Esophagus (tissue), 2 donors: ENCODE measurements around the gene ANKRD27. TPM values are rescaled to one million over a fixed set of nuclear protein-coding genes. Genes with fewer than 3 reads are reported as not detected.
"Not testable (repeated sequence)": the region's sequence is repeated elsewhere in the genome, so short reads cannot be mapped to it uniquely, and the experiment has no call there.

Experiments used
- H3K27ac ChIP-seq, 2 donors: one replicate each; pipeline ENCODE4 v1.5.1; 2013; ENCODE audit warnings: low read depth in 2 of 2, mild to moderate bottlenecking in 2 of 2, inconsistent platforms in 1 of 2, low read length in 1 of 2, moderate library complexity in 1 of 2
- H3K27me3 ChIP-seq, 2 donors: one replicate each; pipeline ENCODE4 v1.6.1; 2013; ENCODE audit warnings: low read length in 2 of 2, control low read depth in 1 of 2, mild to moderate bottlenecking in 1 of 2; ENCODE audit not compliant: insufficient read depth in 2 of 2, control insufficient read depth in 1 of 2
- H3K36me3 ChIP-seq, 2 donors: one replicate each; pipeline ENCODE4 v1.6.1; 2013; ENCODE audit warnings: low read length in 1 of 2; ENCODE audit not compliant: control insufficient read depth in 2 of 2, insufficient read depth in 2 of 2
- H3K4me1 ChIP-seq, 2 donors: one replicate each; pipeline ENCODE4 v1.6.1; 2013; ENCODE audit warnings: low read length in 1 of 2; ENCODE audit not compliant: control insufficient read depth in 2 of 2, insufficient read depth in 2 of 2
- H3K4me3 ChIP-seq, 2 donors: one replicate each; pipeline ENCODE4 v1.5.1; 2013; ENCODE audit warnings: low read length in 2 of 2, mild to moderate bottlenecking in 2 of 2, low read depth in 1 of 2, moderate library complexity in 1 of 2
- H3K9me3 ChIP-seq, 2 donors: one replicate each; pipeline ENCODE4 v1.6.1; 2013; ENCODE audit warnings: mild to moderate bottlenecking in 2 of 2, low read depth in 1 of 2, low read length in 1 of 2, moderate library complexity in 1 of 2; ENCODE audit not compliant: control insufficient read depth in 2 of 2, insufficient read depth in 1 of 2
- WGBS, 2 donors: extraction: QIAGEN DNeasy Blood & Tissue Kit; methylation state at CpG; one replicate each; pipeline ENCODE4 v1.1.7; 2013; 5-methylcytosine and 5-hydroxymethylcytosine counted together
- polyA plus RNA-seq, 2 donors: library from polyadenylated mRNA; stranded (reverse); fragments of 200-250 nt; gene quantifications; one replicate each; pipeline ENCODE4 v1.2.3, GENCODE V29; 2013
- donor health status: healthy with polysubstance abuse.
- donor health status: Bipolar disorder and iron deficiency.

Gene ANKRD27
- polyA plus RNA-seq, 2 donors, result 8.5 to 10.9 TPM

DNA sequence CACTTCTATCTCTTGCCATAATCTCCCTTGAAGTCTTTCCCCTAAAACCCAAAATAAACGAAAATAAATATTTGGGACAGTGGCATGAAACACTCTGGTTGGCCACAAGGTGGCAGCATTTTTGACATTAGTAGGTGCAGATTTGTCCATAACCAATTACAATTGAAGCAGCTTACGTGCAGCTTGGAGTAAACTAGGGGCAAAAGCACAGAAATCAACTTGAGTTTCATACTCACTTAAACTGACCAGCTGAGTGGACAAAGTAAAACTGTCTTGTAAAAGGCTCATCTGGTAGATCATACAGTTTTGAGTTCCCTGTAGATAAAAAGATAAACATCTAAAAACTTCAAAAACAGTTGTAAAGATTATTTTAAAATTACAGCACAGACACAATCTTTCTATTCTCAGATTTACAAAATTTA lies 75.2 kb downstream of the ANKRD27 start:
- WGBS, 2 donors, result 6 to 10% methylated on average over 2 of the region's 2 CpGs
- no peaks in the 10 kb centered on the region for H3K27me3 ChIP-seq
- peaks cover 15 to 29% of the 10 kb centered on the region in 2 donors for H3K36me3 ChIP-seq

GRCh38 chr19:32599258-32599657 lies 75.7 kb downstream of the ANKRD27 start:
- H3K27me3 ChIP-seq, result no peaks in the 10 kb centered on the region
- no peak overlapping the region for H3K4me3 ChIP-seq
- H3K4me1 ChIP-seq, result no peaks in the 10 kb centered on the region
- no peaks in the 10 kb centered on the region for H3K9me3 ChIP-seq
- 81 to 88% methylated on average over 6 of the region's 6 CpGs for WGBS, 2 donors
- no peak overlapping the region for H3K27ac ChIP-seq
- H3K36me3 ChIP-seq, result peaks cover 14 to 31% of the 10 kb centered on the region in 2 donors

More for the DNA sequence above, 75.2 kb downstream of the ANKRD27 start:
- Histone ChIP-seq H3K4me3 (no peak overlapping the region), H3K4me1 (no peaks in the 10 kb centered on the region), H3K9me3 (no peaks in the 10 kb centered on the region), H3K27ac (no peak overlapping the region)

GRCh38 chr19:32598022-32598421 lies 77.0 kb downstream of the ANKRD27 start:
- Histone ChIP-seq H3K27me3 (no peaks in the 10 kb centered on the region), H3K36me3 (peaks cover 8 to 25% of the 10 kb centered on the region in 2 donors), H3K4me3 (no peak overlapping the region), H3K4me1 (no peaks in the 10 kb centered on the region), H3K9me3 (no peaks in the 10 kb centered on the region), H3K27ac (no peak overlapping the region)
- 92 to 93% methylated on average over 11 of the region's 11 CpGs for WGBS, 2 donors

DNA sequence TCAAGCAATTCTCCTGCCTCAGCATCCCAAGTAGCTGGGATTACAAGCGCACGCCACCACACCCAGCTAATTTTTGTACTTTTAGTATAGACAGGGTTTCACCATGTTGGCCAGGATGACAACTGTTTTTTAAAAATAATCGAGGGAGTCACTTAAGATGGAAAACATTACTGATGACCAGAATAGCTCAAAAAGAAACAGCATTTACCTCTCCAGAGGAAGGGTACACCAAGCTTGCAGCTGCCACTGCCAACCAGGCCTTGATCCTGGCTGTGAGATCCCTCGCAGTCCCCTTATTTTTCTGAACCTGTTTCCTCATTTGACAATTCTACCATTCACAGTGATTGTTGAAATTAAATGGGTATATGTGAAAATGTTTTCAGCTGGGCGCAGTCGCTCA lies 79.5 kb downstream of the ANKRD27 start:
- Histone ChIP-seq H3K36me3 (peaks cover 8 to 21% of the 10 kb centered on the region in 2 donors), H3K27me3 (no peaks in the 10 kb centered on the region), H3K4me3 (no peak overlapping the region), H3K27ac (no peak overlapping the region), H3K4me1 (no peaks in the 10 kb centered on the region), H3K9me3 (no peaks in the 10 kb centered on the region)
- 94 to 97% methylated on average over 6 of the region's 6 CpGs for WGBS, 2 donors

DNA sequence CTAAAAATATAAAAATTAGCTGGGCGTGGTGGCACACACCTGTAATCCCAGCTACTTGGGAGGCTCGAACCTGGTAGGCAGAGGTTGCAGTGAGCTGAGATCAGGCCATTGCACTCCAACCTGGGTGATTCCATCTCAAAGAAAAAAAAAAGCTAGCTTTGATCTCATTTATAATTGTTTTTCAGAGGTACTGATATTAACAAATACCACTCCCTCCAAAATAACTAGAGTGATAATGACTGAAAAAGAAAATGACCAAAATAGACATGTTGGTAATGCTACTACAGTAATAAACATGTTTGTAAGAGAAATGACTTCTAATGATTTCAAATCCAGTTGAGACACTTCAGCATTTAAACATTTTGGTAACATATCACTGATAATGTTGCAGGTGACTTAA lies 81.0 kb downstream of the ANKRD27 start:
- Histone ChIP-seq H3K27me3 (no peaks in the 10 kb centered on the region), H3K9me3 (no peaks in the 10 kb centered on the region), H3K27ac (no peak overlapping the region), H3K36me3 (peaks cover 8 to 21% of the 10 kb centered on the region in 2 donors), H3K4me1 (no peaks in the 10 kb centered on the region), H3K4me3 (no peak overlapping the region)
- 97 to 98% methylated on average over 2 of the region's 2 CpGs for WGBS, 2 donors

GRCh38 chr19:32587747-32588504 lies 87.1 kb downstream of the ANKRD27 start:
- not testable (repeated sequence) for H3K4me1 ChIP-seq, H3K36me3 ChIP-seq, H3K4me3 ChIP-seq, H3K27ac ChIP-seq, H3K9me3 ChIP-seq, H3K27me3 ChIP-seq
- 90 to 93% methylated on average over 6 of the region's 8 CpGs for WGBS, 2 donors

- Histone ChIP-seq H3K27ac (peak overlapping the region; percentile 84 to 88), H3K9me3 (no peaks in the 10 kb centered on the region), H3K4me3 (peak overlapping the region; percentile 69 to 97), H3K27me3 (no peaks in the 10 kb centered on the region), H3K36me3 (peaks cover 0 to 5% of the 10 kb centered on the region in 2 donors), H3K4me1 (peaks cover 0 to 2% of the 10 kb centered on the region in 2 donors)
- WGBS, 2 donors, result 3 to 4% methylated on average over 27 of the region's 27 CpGs
Observed at GRCh38 chr19:32581705-32582179, 93.2 kb downstream of the ANKRD27 start.

DNA sequence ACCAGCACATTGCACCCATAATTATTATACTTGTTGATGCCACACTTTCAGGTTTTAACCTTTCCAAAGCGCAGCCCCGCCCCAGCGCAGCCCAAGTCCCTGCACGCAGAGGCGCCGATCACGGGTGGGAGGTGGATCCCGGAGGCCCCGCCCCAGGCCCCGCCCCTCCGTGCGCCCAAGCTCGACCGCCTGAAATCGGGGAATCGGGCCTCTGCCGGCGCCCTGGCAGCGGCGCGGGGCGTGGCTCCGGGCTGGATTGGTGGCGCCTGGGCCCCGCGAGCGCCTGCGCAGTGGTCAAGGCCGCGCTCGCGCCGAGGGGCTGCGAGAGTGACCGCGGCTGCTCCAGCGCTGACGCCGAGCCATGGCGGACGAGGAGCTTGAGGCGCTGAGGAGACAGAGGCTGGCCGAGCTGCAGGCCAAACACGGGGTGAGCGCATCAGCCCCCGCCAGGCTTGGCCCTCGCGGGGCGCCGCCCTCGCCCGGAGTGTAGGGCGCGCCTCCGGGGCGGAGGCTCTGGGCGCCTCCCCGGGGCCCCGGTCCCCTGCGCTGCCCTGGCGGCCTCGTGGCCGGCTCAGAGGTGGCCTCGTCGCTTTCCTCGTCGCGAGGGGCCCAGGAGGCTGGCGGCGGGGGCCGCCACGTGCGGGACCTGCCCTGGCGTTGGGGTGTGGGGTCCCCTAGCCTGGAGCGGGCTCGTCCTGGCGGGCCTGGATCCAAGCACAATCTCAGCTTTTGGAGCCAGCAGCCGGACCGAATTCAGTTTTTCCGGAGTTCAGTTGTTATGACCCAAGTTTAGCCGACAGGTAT lies 93.9 kb downstream of the ANKRD27 start, which contains the start of gene PDCD5:
TSS of gene PDCD5 (plus strand) at position 290 of the 804 bp plus-strand sequence. CDS start at position 362, 72 bp downstream.
- peak within 1 kb of the TSS; percentile 69 to 97 for H3K4me3 ChIP-seq
- peak within 1 kb of the TSS; percentile 84 to 88 for H3K27ac ChIP-seq
- H3K36me3 ChIP-seq, result peaks cover 0 to 3% of the 10 kb centered on the region in 2 donors
- H3K9me3 ChIP-seq, result no peaks in the 10 kb centered on the region
- WGBS, 2 donors, result 0% methylated on average over 65 to 81 of the region's 81 CpGs
- H3K4me1 ChIP-seq, result peaks cover 0 to 2% of the 10 kb centered on the region in 2 donors
- no peaks in the 10 kb centered on the region for H3K27me3 ChIP-seq

GRCh38 chr19:32580353-32580900 lies 94.6 kb downstream of the ANKRD27 start:
- Histone ChIP-seq H3K27me3 (no peaks in the 10 kb centered on the region), H3K4me3 (peak overlapping the region; percentile 69 to 97), H3K27ac (peak overlapping the region in 1 of 2 donors; percentile 37), H3K9me3 (no peaks in the 10 kb centered on the region), H3K4me1 (peaks cover 0 to 2% of the 10 kb centered on the region in 2 donors), H3K36me3 (no peaks in the 10 kb centered on the region)
- WGBS, 2 donors, result 20 to 22% methylated on average over 22 of the region's 22 CpGs
